OCI-LY7 (cell line): ENCODE results near the gene EDEM3.

Experiments used
- CTCF ChIP-seq: fragments of 200-600 bp; sonication (generic); conservative IDR thresholded peaks from 2 replicates; pipeline ENCODE4 v1.5.1; 2014; ENCODE audit warnings: mild to moderate bottlenecking, antibody characterized with exemption, low read length, moderate library complexity, mixed read lengths
- EZH2phosphoT487 ChIP-seq: fragments of 200-600 bp; sonication (generic); IDR thresholded peaks from 2 replicates; pipeline ENCODE4 v1.6.1; 2018; ENCODE audit warnings: low read depth, borderline replicate concordance, mild to moderate bottlenecking, mixed run types, antibody characterized with exemption, low read length, moderate library complexity, mixed read lengths

- no peak for TF ChIP-seq CTCF
- no peak for TF ChIP-seq EZH2phosphoT487
These were observed 12.9 kb upstream of the EDEM3 start for GRCh38 chr1:184767591-184767990.
